HG03039 (cell line): ENCODE results near the gene MED12L.

Source experiments
- ATAC-seq: cut with Tn5 transposase; IDR thresholded peaks from one replicate; pipeline ENCODE4 v1.9.1; 2021; ENCODE audit warnings: mild to moderate bottlenecking, moderate library complexity; ENCODE audit not compliant: unreplicated experiment

Gene MED12L

GRCh38 chr3:151087648-151088047 is 2.2 kb downstream of the MED12L start:
- no peak for ATAC-seq

- no peak for ATAC-seq
Observed at GRCh38 chr3:151091685-151092345, 6.4 kb downstream of the MED12L start.

GRCh38 chr3:151093148-151093547 is 7.7 kb downstream of the MED12L start:
- no peak for ATAC-seq

GRCh38 chr3:151093905-151094304 is 8.4 kb downstream of the MED12L start:
- no peak for ATAC-seq

- ATAC-seq: no peak
Observed at GRCh38 chr3:151096716-151097115, 11.3 kb downstream of the MED12L start.

- no peak for ATAC-seq
Observed at GRCh38 chr3:151100076-151100475, 14.6 kb downstream of the MED12L start.

GRCh38 chr3:151101270-151101969 is 16.0 kb downstream of the MED12L start:
- no peak for ATAC-seq

GRCh38 chr3:151106311-151106710 is 20.8 kb downstream of the MED12L start:
- no peak for ATAC-seq

GRCh38 chr3:151107177-151107576 is 21.7 kb downstream of the MED12L start:
- no peak for ATAC-seq

GRCh38 chr3:151107701-151108100 is 22.2 kb downstream of the MED12L start:
- ATAC-seq: no peak

- ATAC-seq: no peak
Observed at GRCh38 chr3:151109286-151109800, 23.9 kb downstream of the MED12L start.

GRCh38 chr3:151112731-151113130 is 27.3 kb downstream of the MED12L start:
- no peak for ATAC-seq

- ATAC-seq: no peak
Observed at GRCh38 chr3:151113343-151113742, 27.9 kb downstream of the MED12L start.

GRCh38 chr3:151117047-151117446 is 31.6 kb downstream of the MED12L start:
- ATAC-seq: no peak

- no peak for ATAC-seq
Observed at GRCh38 chr3:151119188-151119587, 33.7 kb downstream of the MED12L start.

- ATAC-seq: no peak
Observed at GRCh38 chr3:151120409-151120808, 34.9 kb downstream of the MED12L start.

- ATAC-seq: no peak
Observed at GRCh38 chr3:151121016-151121415, 35.6 kb downstream of the MED12L start.

- no peak for ATAC-seq
Observed at GRCh38 chr3:151123827-151124226, 38.4 kb downstream of the MED12L start.

GRCh38 chr3:151124476-151124875 is 39.0 kb downstream of the MED12L start:
- ATAC-seq: no peak

GRCh38 chr3:151130428-151130827 is 45.0 kb downstream of the MED12L start:
- ATAC-seq: no peak

- no peak for ATAC-seq
Observed at GRCh38 chr3:151133175-151133574, 47.7 kb downstream of the MED12L start.

- no peak for ATAC-seq
Observed at GRCh38 chr3:151133917-151134450, 48.5 kb downstream of the MED12L start.
